Testis (tissue), 3 donors: ENCODE results near the gene PPARGC1A. TPM values are rescaled to one million over a fixed set of nuclear protein-coding genes. Genes with fewer than 3 reads are reported as not detected.

Experiments used
- DNase-seq: peaks from one replicate; pipeline ENCODE4 v3.0.0-alpha.2; 2019
- H3K27ac ChIP-seq, 2 donors: fragments of 200-600 bp; sonication (generic); one replicate each; pipeline ENCODE4 v1.5.1; 2019
- H3K27me3 ChIP-seq: fragments of 200-600 bp; sonication (generic); one replicate; pipeline ENCODE4 v1.5.1; 2019
- H3K36me3 ChIP-seq: fragments of 200-600 bp; sonication (generic); one replicate; pipeline ENCODE4 v1.5.1; 2017; ENCODE audit warnings: low read depth; ENCODE audit errors: missing control alignments
- H3K4me1 ChIP-seq: fragments of 200-600 bp; sonication (generic); one replicate; pipeline ENCODE4 v1.5.1; 2019
- H3K4me3 ChIP-seq, 2 donors: fragments of 200-600 bp; sonication (generic); one replicate each; pipeline ENCODE4 v1.5.1; 2017 to 2019
- H3K9me3 ChIP-seq: fragments of 200-600 bp; sonication (generic); one replicate; pipeline ENCODE4 v1.5.1; 2017
- CTCF ChIP-seq, 3 experiments: fragments of 450-650 bp in 2 of 3; fragments of 200-600 bp in 1 of 3; sonication (generic) in 1 of 3; IDR thresholded peaks; one replicate each; pipeline ENCODE4 v1.5.1; 2016 to 2019; ENCODE audit warnings: antibody characterized with exemption in 3 of 3, mild to moderate bottlenecking in 2 of 3, moderate library complexity in 1 of 3
- POLR2A ChIP-seq: fragments of 450-650 bp; IDR thresholded peaks from one replicate; pipeline ENCODE4 v1.6.1; 2017; ENCODE audit warnings: antibody characterized with exemption, mild to moderate bottlenecking, moderate library complexity
- WGBS, 2 donors: methylation state at CpG; one replicate each; pipeline ENCODE4 v1.1.5; 2018; 5-methylcytosine and 5-hydroxymethylcytosine counted together
- intact Hi-C: fragments of 100-400 bp; cut with DNase I; formaldehyde crosslinking; loops from one replicate; pipeline ENCODE4 v1.15.1; 2023; ENCODE audit warnings: low total_unique reads
- polyA plus RNA-seq: library from polyadenylated mRNA; stranded (reverse); fragments of 350-450 nt; fragmentation: Illumina TruSeq; extraction: RNeasy Lipid Tissue Mini Kit (QIAGEN cat#74804); gene quantifications from one replicate; pipeline ENCODE4 v1.2.3, GENCODE V29; 2014; ENCODE audit warnings: low read depth, low replicate concordance; ENCODE audit not compliant: insufficient read depth
- total RNA-seq, 2 donors: library from RNA; depleted of rRNA; stranded (reverse); fragments of >200 nt; gene quantifications; one replicate each; pipeline ENCODE4 v1.2.3, GENCODE V29; 2016

The PPARGC1A gene
- total and polyA plus RNA-seq, 3 donors from 2014 or later: 15.4 to 33.4 (median 33.0) TPM

GRCh38 chr4:23773884-23774636 lies 115.8 kb downstream of the PPARGC1A start:
- intact Hi-C loops: no loop called here

GRCh38 chr4:23770011-23770410 lies 119.8 kb downstream of the PPARGC1A start:
- TF ChIP-seq POLR2A (no peak), CTCF (IDR thresholded peaks at IDR 0.05) (no peak)
- intact Hi-C loops: no loop called here
- no peak for DNase-seq
- Histone ChIP-seq H3K27ac (no peak overlapping the region), H3K27me3 (no peaks in the 10 kb centered on the region), H3K36me3 (no peaks in the 10 kb centered on the region), H3K4me3 (no peak overlapping the region), H3K4me1 (no peaks in the 10 kb centered on the region), H3K9me3 (no peaks in the 10 kb centered on the region)
- 61 to 75% methylated on average over 1 of the region's 1 CpG for WGBS, 2 donors

More at GRCh38 chr4:23773884-23774636, 115.8 kb downstream of the PPARGC1A start:
- no peak for TF ChIP-seq CTCF (IDR thresholded peaks at IDR 0.05)
- TF ChIP-seq POLR2A: no peak
- Histone ChIP-seq H3K4me3 (no peak overlapping the region), H3K27ac (no peak overlapping the region), H3K4me1 (no peaks in the 10 kb centered on the region), H3K36me3 (no peaks in the 10 kb centered on the region), H3K27me3 (no peaks in the 10 kb centered on the region), H3K9me3 (no peaks in the 10 kb centered on the region)
- no peak for DNase-seq
- 54 to 70% methylated on average over 2 of the region's 2 CpGs for WGBS, 2 donors

- intact Hi-C loops: no loop called here
- H3K9me3 ChIP-seq: no peaks in the 10 kb centered on the region
- H3K27me3 ChIP-seq: no peaks in the 10 kb centered on the region
- no peak overlapping the region for H3K4me3 ChIP-seq
- H3K4me1 ChIP-seq: no peaks in the 10 kb centered on the region
- H3K36me3 ChIP-seq: no peaks in the 10 kb centered on the region
- TF ChIP-seq CTCF (IDR thresholded peaks at IDR 0.05): no peak
- no peak for TF ChIP-seq POLR2A
- DNase-seq: no peak
- no peak overlapping the region for H3K27ac ChIP-seq
Observed at GRCh38 chr4:23769406-23769805, 120.4 kb downstream of the PPARGC1A start.

- Histone ChIP-seq H3K27ac (no peak overlapping the region), H3K27me3 (no peaks in the 10 kb centered on the region), H3K4me1 (no peaks in the 10 kb centered on the region), H3K36me3 (no peaks in the 10 kb centered on the region), H3K9me3 (no peaks in the 10 kb centered on the region), H3K4me3 (no peak overlapping the region)
- no peak for DNase-seq
- no peak for TF ChIP-seq CTCF (IDR thresholded peaks at IDR 0.05)
- TF ChIP-seq POLR2A: no peak
- intact Hi-C loops: no loop called here
- WGBS, 2 donors: 58 to 59% methylated on average over 1 of the region's 1 CpG
Observed at GRCh38 chr4:23768541-23768940, 121.3 kb downstream of the PPARGC1A start.

GRCh38 chr4:23766344-23766743 lies 123.5 kb downstream of the PPARGC1A start:
- Histone ChIP-seq H3K4me1 (no peaks in the 10 kb centered on the region), H3K27ac (no peak overlapping the region), H3K9me3 (no peaks in the 10 kb centered on the region), H3K4me3 (no peak overlapping the region), H3K36me3 (no peaks in the 10 kb centered on the region), H3K27me3 (no peaks in the 10 kb centered on the region)
- DNase-seq: no peak
- 84 to 92% methylated on average over 2 of the region's 2 CpGs for WGBS, 2 donors
- intact Hi-C loops: no loop called here
- no peak for TF ChIP-seq POLR2A
- TF ChIP-seq CTCF (IDR thresholded peaks at IDR 0.05): no peak
